Activated T-helper 17 cell treated with anti-CD3 and anti-CD28 coated beads, Interleukin-2, amount 50 U/mL, for 72 hours (primary cell): ENCODE measurements around the gene XRCC6. TPM values are rescaled to one million over a fixed set of nuclear protein-coding genes. Genes with fewer than 3 reads are reported as not detected.
A peak's percentile ranks its signal among the peaks of the same experiment; 100 is the strongest.
"Not testable (repeated sequence)": the region's sequence is repeated elsewhere in the genome, so short reads cannot be mapped to it uniquely, and the experiment has no call there.

ENCODE experiments used
- ATAC-seq: fragments of 150-1000 bp; cut with Tn5 transposase; replicated peaks from 2 replicates; pipeline ENCODE4 v1.10.0; 2021; ENCODE audit warnings: mild to moderate bottlenecking, moderate library complexity
- H3K27ac Mint-ChIP-seq: one replicate; pipeline ENCODE4 v1.8.0; 2022; ENCODE audit warnings: mixed read lengths
- H3K27me3 Mint-ChIP-seq: one replicate; pipeline ENCODE4 v1.8.0; 2022; ENCODE audit warnings: mixed read lengths
- H3K36me3 Mint-ChIP-seq: one replicate; pipeline ENCODE4 v1.8.0; 2022; ENCODE audit warnings: low read depth, mild to moderate bottlenecking, mixed read lengths
- H3K4me1 Mint-ChIP-seq: one replicate; pipeline ENCODE4 v1.8.0; 2022; ENCODE audit warnings: mixed read lengths
- H3K4me3 Mint-ChIP-seq: one replicate; pipeline ENCODE4 v1.8.0; 2022; ENCODE audit warnings: mild to moderate bottlenecking, mixed read lengths
- H3K9me3 Mint-ChIP-seq: one replicate; pipeline ENCODE4 v1.8.0; 2022; ENCODE audit warnings: mixed read lengths
- total RNA-seq, 2 donors: library from RNA; stranded (reverse); gene quantifications; one replicate each; pipeline ENCODE4 v1.2.3, GENCODE V29; 2022

The XRCC6 gene
- 100 to 1,000 TPM; 237 to 428 TPM for total RNA-seq

DNA sequence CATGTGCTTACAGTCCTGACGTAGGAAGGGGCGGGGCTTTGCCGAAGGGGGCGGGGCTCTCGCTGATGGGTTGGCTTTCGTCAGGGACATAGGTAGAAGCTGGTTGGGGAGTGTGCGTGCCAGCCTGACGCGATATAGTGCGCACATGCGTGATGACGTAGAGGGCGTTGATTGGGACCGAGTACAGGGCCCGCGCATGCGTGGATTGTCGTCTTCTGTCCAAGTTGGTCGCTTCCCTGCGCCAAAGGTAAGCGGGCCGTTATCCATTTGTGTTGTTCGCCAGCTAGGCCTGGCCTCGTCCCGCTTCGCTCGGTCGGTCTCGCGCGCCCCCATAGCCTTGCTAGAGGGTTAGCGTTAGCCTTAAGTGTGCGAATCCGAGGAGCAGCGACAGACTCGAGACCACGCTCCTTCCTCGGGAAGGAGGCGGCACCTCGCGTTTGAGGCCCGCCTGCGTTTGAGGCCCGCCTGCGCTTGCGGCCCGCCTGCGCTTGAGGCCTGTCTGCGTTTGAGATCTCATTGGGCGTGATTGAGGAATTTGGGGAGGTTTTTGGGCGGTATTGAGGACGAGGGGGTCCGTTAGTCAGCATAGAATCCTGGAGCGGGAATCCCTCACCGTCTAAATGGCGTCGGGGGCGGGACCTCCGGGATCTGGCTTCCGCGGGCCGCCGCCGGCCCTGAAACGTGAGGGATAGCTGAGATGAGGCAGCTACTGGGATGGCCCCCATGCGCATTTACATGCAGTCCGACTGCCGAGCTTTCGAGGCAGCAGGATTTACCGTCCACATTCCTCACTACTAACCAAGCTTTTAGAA is at the start of gene XRCC6:
Gene XRCC6 (plus strand): TSS at position 197 of the 812 bp plus-strand sequence. CDS start 710 bp downstream, outside the sequence.
- H3K4me3 Mint-ChIP-seq: peak within 1 kb of the TSS; percentile 99
- H3K4me1 Mint-ChIP-seq: peaks cover 19% of the 10 kb centered on the region
- ATAC-seq: peak; percentile 93
- H3K27ac Mint-ChIP-seq: peak within 1 kb of the TSS; percentile 97
- no peaks in the 10 kb centered on the region for H3K27me3 Mint-ChIP-seq
- no peaks in the 10 kb centered on the region for H3K9me3 Mint-ChIP-seq
- peaks cover 66% of the 10 kb centered on the region for H3K36me3 Mint-ChIP-seq

DNA sequence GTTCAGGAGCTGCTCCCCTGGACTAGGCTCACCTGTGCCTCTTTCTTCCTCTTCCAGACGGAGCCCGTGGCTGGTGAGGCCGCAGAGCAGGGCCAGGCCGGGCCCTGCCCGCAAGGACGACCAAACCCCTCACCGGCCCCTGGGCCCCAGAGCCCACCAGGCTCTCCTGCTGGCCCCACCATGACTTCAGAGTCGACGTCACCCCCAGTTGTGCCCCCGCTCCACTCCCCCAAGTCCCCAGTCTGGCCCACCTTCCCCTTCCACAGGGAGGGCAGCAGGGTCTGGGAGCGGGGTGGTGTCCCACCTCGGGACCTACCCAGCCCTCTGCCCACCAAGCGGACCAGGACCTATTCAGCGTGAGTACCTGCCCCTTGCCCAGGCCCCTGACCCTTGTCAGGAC is 49.3 kb upstream of the XRCC6 start:
- no peak overlapping the region for H3K27ac Mint-ChIP-seq
- H3K9me3 Mint-ChIP-seq: no peaks in the 10 kb centered on the region
- H3K4me1 Mint-ChIP-seq: no peaks in the 10 kb centered on the region
- ATAC-seq: no peak
- H3K27me3 Mint-ChIP-seq: no peaks in the 10 kb centered on the region
- H3K4me3 Mint-ChIP-seq: no peak overlapping the region
- no peaks in the 10 kb centered on the region for H3K36me3 Mint-ChIP-seq

DNA sequence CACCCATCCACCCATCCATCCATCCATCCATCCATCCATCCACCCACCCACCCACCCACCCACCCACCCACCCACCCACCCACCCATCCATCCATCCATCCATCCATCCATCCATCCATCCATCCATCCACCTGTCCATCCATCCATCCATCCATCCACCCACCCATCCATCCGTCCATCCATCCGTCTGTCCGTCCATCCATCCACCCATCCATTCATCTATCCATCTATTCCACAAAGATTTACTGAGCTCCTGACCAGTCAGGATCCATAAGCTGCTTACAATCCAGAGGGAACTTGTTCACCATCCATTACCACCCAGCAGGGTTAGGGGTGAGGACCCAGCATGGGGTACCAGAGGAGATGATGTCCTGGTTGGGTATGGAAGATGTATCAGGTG is 48.8 kb upstream of the XRCC6 start:
- not testable (repeated sequence) for H3K4me3 Mint-ChIP-seq, H3K27ac Mint-ChIP-seq, H3K9me3 Mint-ChIP-seq, H3K4me1 Mint-ChIP-seq, H3K27me3 Mint-ChIP-seq, ATAC-seq, H3K36me3 Mint-ChIP-seq

DNA sequence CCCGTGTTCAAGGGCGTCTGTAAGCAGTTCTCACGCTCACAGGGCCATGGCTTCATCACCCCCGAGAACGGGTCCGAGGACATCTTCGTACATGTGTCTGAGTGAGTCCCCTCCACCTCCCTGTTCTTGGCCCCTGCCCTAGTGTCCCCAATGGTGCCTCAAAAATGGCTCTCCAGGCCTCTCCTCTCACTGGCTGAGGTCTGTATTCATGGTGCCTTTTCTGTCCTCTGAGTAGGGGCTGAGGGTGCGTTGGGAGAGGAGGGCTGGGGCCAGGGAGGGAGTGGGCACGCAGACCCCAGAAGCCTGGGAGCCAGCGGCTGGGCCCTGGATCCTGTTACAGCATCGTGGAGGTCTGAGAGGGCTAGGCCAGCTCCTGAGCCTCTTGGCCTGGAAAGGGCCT is 47.4 kb upstream of the XRCC6 start:
- no peaks in the 10 kb centered on the region for H3K9me3 Mint-ChIP-seq
- H3K4me3 Mint-ChIP-seq: no peak overlapping the region
- no peak for ATAC-seq
- no peak overlapping the region for H3K27ac Mint-ChIP-seq
- H3K27me3 Mint-ChIP-seq: no peaks in the 10 kb centered on the region
- no peaks in the 10 kb centered on the region for H3K4me1 Mint-ChIP-seq
- H3K36me3 Mint-ChIP-seq: peaks cover 13% of the 10 kb centered on the region

DNA sequence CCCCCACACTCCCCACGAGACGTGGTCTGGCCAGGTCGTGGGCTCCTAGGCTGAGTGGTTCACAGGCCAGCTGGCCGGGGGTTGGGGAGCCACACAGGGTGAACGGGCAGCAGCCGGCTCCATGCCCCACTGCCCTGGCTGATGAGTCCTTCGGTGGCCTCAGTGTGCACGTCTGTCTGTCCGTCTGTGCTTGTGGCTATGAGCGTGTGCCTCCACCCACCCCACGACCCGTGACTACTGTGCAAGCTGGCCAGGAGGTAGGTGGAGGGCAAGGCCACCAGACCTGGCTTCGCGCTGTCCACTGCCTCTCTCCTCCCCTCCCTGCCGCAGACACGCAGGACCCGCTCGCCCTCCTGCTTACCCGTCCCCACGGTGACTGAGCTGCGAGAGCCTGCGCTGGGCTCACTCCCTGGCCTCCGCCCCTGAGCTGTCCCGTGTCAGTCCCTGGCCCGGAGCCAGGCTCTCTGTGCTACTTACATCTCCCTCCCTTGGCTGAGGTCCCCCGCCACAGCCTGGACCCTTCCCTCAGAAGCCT is 46.2 kb upstream of the XRCC6 start:
- Mint-ChIP-seq H3K4me1 (no peaks in the 10 kb centered on the region), H3K27me3 (no peaks in the 10 kb centered on the region), H3K27ac (no peak overlapping the region), H3K36me3 (peaks cover 13% of the 10 kb centered on the region), H3K4me3 (no peak overlapping the region), H3K9me3 (no peaks in the 10 kb centered on the region)
- no peak for ATAC-seq

DNA sequence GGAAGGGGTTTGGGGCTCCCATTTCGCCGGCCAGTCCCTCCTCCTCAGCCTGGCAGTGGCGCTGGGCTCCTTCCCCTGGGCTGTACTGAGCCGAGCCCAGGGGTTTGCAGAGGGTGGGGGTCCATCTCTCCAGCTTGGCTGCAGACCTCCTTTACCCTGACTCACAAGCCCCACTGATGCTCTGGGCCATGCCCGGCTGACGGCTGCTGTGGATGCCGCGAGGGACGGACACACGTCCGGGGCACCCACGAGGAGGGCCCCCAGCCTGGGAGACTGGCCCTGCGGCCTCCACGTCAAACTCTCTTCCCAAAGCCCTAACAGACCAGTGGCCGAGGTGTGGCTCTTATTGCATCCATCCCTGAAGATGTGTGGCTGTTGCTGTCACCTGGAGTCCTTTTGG is 45.6 kb upstream of the XRCC6 start:
- no peak for ATAC-seq
- Mint-ChIP-seq H3K4me3 (no peak overlapping the region), H3K9me3 (no peaks in the 10 kb centered on the region), H3K27me3 (no peaks in the 10 kb centered on the region), H3K27ac (no peak overlapping the region), H3K36me3 (peaks cover 20% of the 10 kb centered on the region), H3K4me1 (no peaks in the 10 kb centered on the region)

DNA sequence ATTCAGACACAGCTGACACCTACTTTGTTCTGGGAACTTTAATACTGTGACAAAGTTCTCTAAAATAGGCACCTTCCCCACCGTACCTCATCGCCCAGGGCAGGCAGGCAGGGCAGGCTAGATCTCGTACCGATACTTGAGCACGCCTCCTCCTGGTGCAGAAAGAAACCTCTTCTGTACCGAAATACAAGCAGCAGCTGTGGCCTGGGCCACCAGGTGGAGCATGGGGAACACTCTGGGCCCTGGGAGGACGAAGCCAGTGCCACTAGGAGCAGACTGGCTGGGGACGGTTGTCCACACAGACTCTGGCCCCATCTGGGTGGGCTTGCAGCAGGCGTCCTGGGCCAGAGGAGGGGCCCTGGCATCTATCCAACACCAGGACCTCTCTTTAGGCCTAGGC is 44.2 kb upstream of the XRCC6 start:
- no peak overlapping the region for H3K27ac Mint-ChIP-seq
- no peak overlapping the region for H3K4me3 Mint-ChIP-seq
- peaks cover 28% of the 10 kb centered on the region for H3K36me3 Mint-ChIP-seq
- no peaks in the 10 kb centered on the region for H3K4me1 Mint-ChIP-seq
- no peaks in the 10 kb centered on the region for H3K9me3 Mint-ChIP-seq
- no peaks in the 10 kb centered on the region for H3K27me3 Mint-ChIP-seq
- peak; percentile 56 for ATAC-seq

DNA sequence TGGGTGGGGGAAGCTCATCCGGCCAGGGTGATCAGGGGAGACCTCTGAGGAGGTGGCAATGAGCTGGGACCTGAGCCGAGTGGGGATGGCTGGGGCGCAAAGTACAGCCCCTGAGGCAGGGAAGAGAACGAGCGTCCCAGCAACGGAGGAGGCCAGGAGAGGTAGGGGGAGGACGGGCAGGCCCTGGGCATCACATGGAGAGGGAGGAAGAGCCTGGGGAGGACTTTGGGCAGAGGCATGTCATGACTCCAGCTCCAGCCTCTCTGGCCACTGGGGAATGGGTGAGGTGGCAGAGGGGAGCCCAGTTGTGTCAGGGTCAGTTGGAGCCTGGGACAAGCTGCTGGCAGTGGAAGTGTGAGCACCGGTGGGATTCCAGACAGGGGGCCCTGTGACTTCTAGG is 43.0 kb upstream of the XRCC6 start:
- Mint-ChIP-seq H3K9me3 (no peaks in the 10 kb centered on the region), H3K36me3 (peaks cover 41% of the 10 kb centered on the region), H3K4me1 (peaks cover 6% of the 10 kb centered on the region), H3K27me3 (no peaks in the 10 kb centered on the region), H3K4me3 (no peak overlapping the region), H3K27ac (no peak overlapping the region)
- ATAC-seq: no peak

DNA sequence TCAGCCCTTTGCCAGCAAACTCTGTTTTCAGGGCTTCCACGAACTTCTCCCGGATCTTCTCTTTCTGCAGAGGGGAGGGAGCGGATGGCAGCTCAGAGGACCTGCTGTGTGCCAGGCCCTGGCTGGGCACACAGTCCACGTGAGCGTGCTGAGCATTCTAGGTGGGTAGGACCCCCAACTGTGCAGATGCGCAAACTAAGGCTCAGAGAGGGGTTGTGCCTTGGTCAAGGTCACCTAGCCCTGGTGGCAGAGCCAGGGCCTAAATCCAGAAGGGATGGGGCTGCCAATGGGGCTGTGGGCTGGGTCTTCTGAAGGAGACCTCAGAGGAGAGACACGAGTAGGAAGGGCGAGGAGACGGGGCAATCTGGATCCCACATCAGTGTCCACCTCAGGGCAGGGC is 42.3 kb upstream of the XRCC6 start:
- Mint-ChIP-seq H3K27ac (no peak overlapping the region), H3K36me3 (peaks cover 48% of the 10 kb centered on the region), H3K27me3 (no peaks in the 10 kb centered on the region), H3K9me3 (no peaks in the 10 kb centered on the region), H3K4me3 (no peak overlapping the region), H3K4me1 (peaks cover 6% of the 10 kb centered on the region)
- no peak for ATAC-seq

DNA sequence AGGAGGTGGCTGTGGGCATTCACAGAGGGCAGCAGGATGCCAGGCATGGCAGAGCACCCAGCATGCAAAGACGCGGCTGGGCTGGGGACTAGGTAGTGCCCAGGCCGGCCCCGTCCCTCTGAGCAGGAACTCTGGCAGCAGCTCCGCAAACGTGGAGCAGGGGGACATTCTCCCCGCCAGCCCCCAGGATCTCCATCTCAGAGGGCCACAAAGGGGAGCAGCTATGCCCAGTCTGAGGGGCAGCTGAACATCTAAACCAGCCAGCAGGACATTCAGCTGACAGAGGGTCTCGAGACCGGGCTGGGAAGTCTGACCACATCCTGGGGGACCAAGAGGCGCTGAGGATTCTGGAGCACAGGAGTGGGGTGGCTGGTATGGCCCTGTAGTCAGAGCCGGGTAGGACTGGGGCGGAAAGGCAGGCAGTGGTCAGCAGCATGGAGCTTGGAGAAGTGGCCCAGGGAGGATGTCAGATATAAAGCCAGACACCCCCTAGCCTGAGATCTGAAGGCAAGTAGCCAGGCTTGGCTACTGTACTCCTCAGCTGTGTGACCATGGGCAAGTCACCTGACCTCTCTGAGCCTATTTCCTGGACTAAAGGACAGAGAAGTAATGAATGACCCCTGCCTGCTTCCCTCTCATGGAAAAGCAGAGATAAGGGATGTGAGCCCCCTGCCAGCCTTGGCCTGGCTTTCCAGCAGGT is 41.6 kb upstream of the XRCC6 start:
- no peak overlapping the region for H3K4me3 Mint-ChIP-seq
- no peak overlapping the region for H3K27ac Mint-ChIP-seq
- H3K4me1 Mint-ChIP-seq: peaks cover 6% of the 10 kb centered on the region
- H3K36me3 Mint-ChIP-seq: peaks cover 54% of the 10 kb centered on the region
- no peaks in the 10 kb centered on the region for H3K27me3 Mint-ChIP-seq
- H3K9me3 Mint-ChIP-seq: no peaks in the 10 kb centered on the region
- no peak for ATAC-seq

DNA sequence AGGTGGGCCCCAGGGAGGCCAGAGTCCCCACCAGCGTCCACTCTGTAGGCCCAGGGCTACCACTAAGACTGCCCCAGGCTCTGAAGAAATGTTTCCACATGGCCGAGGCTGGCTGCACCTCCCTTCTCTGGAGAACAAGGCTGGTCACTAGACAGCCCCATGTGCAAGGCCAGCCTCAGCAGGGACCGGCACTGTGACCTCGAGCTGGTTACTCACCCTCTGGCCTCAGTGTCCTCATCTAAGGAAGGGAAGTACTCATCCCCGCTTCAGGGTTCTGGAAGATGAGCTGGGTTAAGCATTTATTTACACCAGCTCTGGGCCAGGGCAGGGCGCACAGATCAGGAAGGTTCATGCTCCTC is 41.1 kb upstream of the XRCC6 start:
- Mint-ChIP-seq H3K27me3 (no peaks in the 10 kb centered on the region), H3K36me3 (peaks cover 56% of the 10 kb centered on the region), H3K27ac (no peak overlapping the region), H3K9me3 (no peaks in the 10 kb centered on the region), H3K4me1 (peaks cover 6% of the 10 kb centered on the region), H3K4me3 (no peak overlapping the region)
- ATAC-seq: no peak

DNA sequence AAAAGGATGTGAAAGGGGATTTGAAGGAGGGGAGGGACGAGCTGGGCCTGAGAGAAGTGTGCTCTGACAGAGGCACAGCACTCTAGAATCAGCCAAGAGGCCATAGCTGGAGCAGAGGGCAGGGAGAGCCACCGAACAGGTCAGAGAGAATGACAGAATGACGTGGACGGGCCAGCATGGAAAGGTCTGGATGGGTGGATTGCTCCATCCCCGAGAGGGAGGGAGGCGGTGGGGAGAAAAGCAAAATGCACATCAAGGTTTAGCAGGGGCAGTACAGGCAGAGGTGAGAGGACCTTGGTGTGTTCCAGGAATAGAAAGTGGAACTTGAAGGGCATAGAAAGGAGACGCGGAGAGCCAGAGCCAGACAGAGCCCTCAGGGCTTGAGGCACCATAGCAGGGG is 38.4 kb upstream of the XRCC6 start:
- Mint-ChIP-seq H3K27me3 (no peaks in the 10 kb centered on the region), H3K4me3 (no peak overlapping the region), H3K9me3 (no peaks in the 10 kb centered on the region), H3K27ac (no peak overlapping the region), H3K4me1 (peaks cover 6% of the 10 kb centered on the region), H3K36me3 (peaks cover 49% of the 10 kb centered on the region)
- ATAC-seq: no peak

DNA sequence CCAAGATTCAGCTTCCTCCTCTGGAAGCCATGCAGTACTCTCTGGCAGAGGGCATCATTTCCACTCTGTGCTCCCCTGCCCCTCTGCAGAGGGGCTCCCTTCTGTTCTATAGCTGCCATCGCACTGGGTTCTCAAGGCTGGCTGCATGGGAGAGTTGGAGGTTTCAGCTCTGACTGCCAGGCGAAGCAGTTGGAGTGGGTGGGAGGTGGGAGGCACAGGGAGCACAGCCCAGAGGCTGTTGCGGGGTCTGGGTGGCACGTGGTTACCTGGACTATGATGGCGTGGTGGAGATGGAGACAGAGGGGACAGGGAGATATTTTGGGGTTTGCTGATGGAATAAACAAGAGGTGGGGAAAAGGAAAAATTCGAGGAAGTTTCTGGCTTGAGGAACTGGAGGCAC is 36.2 kb upstream of the XRCC6 start:
- Mint-ChIP-seq H3K4me3 (no peak overlapping the region), H3K4me1 (peaks cover 6% of the 10 kb centered on the region), H3K27me3 (no peaks in the 10 kb centered on the region), H3K9me3 (no peaks in the 10 kb centered on the region), H3K36me3 (peaks cover 43% of the 10 kb centered on the region), H3K27ac (no peak overlapping the region)
- no peak for ATAC-seq

DNA sequence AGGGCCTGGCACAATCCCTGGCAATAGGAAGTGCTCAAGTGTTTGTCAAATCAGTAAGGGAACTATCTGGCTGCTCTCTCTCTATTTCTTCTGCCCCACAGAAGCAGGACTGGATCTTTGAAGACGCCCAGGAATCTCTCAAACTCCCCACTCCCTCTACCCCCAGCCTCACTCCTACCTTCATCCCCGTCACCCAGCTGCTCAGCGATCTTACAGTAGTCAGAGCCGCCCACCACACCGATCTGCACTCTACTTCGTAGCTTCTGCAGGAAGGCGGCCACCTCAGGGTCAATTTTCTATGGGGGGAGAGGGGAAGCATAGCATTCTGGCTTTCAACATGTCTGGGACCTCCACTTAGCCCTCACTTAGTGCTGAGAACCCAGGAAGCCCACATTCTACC is 35.2 kb upstream of the XRCC6 start:
- no peak overlapping the region for H3K4me3 Mint-ChIP-seq
- H3K4me1 Mint-ChIP-seq: peaks cover 6% of the 10 kb centered on the region
- no peaks in the 10 kb centered on the region for H3K9me3 Mint-ChIP-seq
- H3K27me3 Mint-ChIP-seq: no peaks in the 10 kb centered on the region
- no peak for ATAC-seq
- H3K36me3 Mint-ChIP-seq: peaks cover 34% of the 10 kb centered on the region
- no peak overlapping the region for H3K27ac Mint-ChIP-seq

DNA sequence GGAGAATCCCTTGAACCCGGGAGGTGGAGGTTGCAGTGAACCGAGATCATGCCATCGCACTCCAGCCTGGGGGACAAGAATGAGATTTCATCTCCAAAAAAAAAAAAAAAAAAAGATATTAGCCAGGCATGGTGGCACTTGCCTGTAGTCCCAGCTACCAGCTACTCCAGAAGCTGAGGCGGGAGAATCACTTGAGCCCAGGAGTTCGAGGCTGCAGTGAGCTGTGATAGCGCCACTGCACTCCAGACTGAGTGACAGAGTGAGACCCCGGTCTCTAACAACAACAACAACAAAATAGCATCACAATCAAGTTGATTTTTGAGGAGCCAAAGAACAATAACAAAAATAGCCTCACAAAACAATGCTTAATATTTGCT is 33.8 kb upstream of the XRCC6 start:
- no peaks in the 10 kb centered on the region for H3K27me3 Mint-ChIP-seq
- ATAC-seq: no peak
- H3K36me3 Mint-ChIP-seq: peaks cover 23% of the 10 kb centered on the region
- no peak overlapping the region for H3K4me3 Mint-ChIP-seq
- H3K27ac Mint-ChIP-seq: no peak overlapping the region
- no peaks in the 10 kb centered on the region for H3K9me3 Mint-ChIP-seq
- peaks cover 4% of the 10 kb centered on the region for H3K4me1 Mint-ChIP-seq
